Astrocyte (in vitro differentiated cells and primary cell): ENCODE measurements around the gene MRTFA. TPM values are rescaled to one million over a fixed set of nuclear protein-coding genes. Genes with fewer than 3 reads are reported as not detected.
"Not testable (repeated sequence)": the region's sequence is repeated elsewhere in the genome, so short reads cannot be mapped to it uniquely, and the experiment has no call there.

Experiments used
- DNase-seq: peaks from one replicate; pipeline ENCODE4 v3.0.0-alpha.2; 2010; ENCODE audit warnings: low read depth
- FAIRE-seq: peaks from 2 replicates; lab custom pipeline; 2011; peaks lifted over from hg19 to GRCh38; lab: Jason Lieb, UNC
- H2AFZ ChIP-seq: 2 replicates; pipeline ENCODE4 v1.6.0; 2012; ENCODE audit warnings: low read depth, low read length, inconsistent platforms
- H3K27ac ChIP-seq: 2 replicates; pipeline ENCODE4 v1.5.1; 2011; ENCODE audit warnings: low read depth, low read length, inconsistent platforms
- H3K27me3 ChIP-seq: 2 replicates; pipeline ENCODE4 v1.6.0; 2011; ENCODE audit warnings: low read length, inconsistent platforms; ENCODE audit not compliant: insufficient read depth
- H3K36me3 ChIP-seq: 2 replicates; pipeline ENCODE4 v1.5.1; 2011; ENCODE audit warnings: low read length, inconsistent platforms; ENCODE audit not compliant: insufficient read depth
- H3K4me1 ChIP-seq: 2 replicates; pipeline ENCODE4 v1.5.1; 2011; ENCODE audit warnings: low read length, inconsistent platforms; ENCODE audit not compliant: insufficient read depth
- H3K4me2 ChIP-seq: 2 replicates; pipeline ENCODE4 v1.6.0; 2012; ENCODE audit warnings: low read length, inconsistent platforms
- H3K4me3 ChIP-seq: 2 replicates; pipeline ENCODE4 v1.5.1; 2011; ENCODE audit warnings: low read depth, mild to moderate bottlenecking, low read length, inconsistent platforms; ENCODE audit not compliant: insufficient read depth
- H3K79me2 ChIP-seq: 2 replicates; pipeline ENCODE4 v1.6.0; 2012; ENCODE audit warnings: mild to moderate bottlenecking, low read length, inconsistent platforms; ENCODE audit not compliant: insufficient read depth
- H3K9ac ChIP-seq: 2 replicates; pipeline ENCODE4 v1.6.0; 2012; ENCODE audit warnings: mild to moderate bottlenecking, low read length, inconsistent platforms
- H3K9me3 ChIP-seq: 2 replicates; pipeline ENCODE4 v1.5.1; 2012; ENCODE audit warnings: low read depth, mild to moderate bottlenecking, low read length, inconsistent platforms; ENCODE audit not compliant: insufficient read depth
- H4K20me1 ChIP-seq: 2 replicates; pipeline ENCODE4 v1.6.0; 2012; ENCODE audit warnings: low read length, inconsistent platforms; ENCODE audit not compliant: insufficient read depth
- H3K27ac Mint-ChIP-seq: one replicate; pipeline ENCODE4 v1.8.0; 2021; ENCODE audit warnings: mild to moderate bottlenecking, mixed read lengths; ENCODE audit not compliant: unreplicated experiment
- H3K27me3 Mint-ChIP-seq: one replicate; pipeline ENCODE4 v1.8.0; 2021; ENCODE audit warnings: low read depth, mixed read lengths; ENCODE audit not compliant: unreplicated experiment
- H3K36me3 Mint-ChIP-seq: one replicate; pipeline ENCODE4 v1.8.0; 2021; ENCODE audit warnings: low read depth, mixed read lengths; ENCODE audit not compliant: unreplicated experiment
- H3K4me1 Mint-ChIP-seq: one replicate; pipeline ENCODE4 v1.8.0; 2021; ENCODE audit warnings: low read depth, mixed read lengths; ENCODE audit not compliant: unreplicated experiment
- H3K4me3 Mint-ChIP-seq: one replicate; pipeline ENCODE4 v1.8.0; 2021; ENCODE audit warnings: mild to moderate bottlenecking, moderate library complexity, mixed read lengths; ENCODE audit not compliant: unreplicated experiment
- H3K9me3 Mint-ChIP-seq: one replicate; pipeline ENCODE4 v1.8.0; 2021; ENCODE audit warnings: mild to moderate bottlenecking, mixed read lengths; ENCODE audit not compliant: unreplicated experiment
- EZH2 ChIP-seq: IDR thresholded peaks from 2 replicates; pipeline ENCODE4 v1.6.1; 2012; ENCODE audit warnings: mild to moderate bottlenecking, low read length, inconsistent platforms; ENCODE audit not compliant: insufficient read depth
- total RNA-seq: library from RNA; stranded (reverse); gene quantifications from 2 replicates; pipeline ENCODE4 v1.2.1, GENCODE V29; 2021
- TF ChIP-seq, protein P1 (sequence below): IDR thresholded peaks from 2 replicates; pipeline ENCODE4 v1.5.1; 2011; ENCODE audit warnings: low read depth, mild to moderate bottlenecking, inconsistent platforms, low read length, moderate library complexity; ENCODE audit not compliant: insufficient read depth

MRTFA gene
- total RNA-seq, 1 donor from 2014 or later, result 74.3 TPM

DNA sequence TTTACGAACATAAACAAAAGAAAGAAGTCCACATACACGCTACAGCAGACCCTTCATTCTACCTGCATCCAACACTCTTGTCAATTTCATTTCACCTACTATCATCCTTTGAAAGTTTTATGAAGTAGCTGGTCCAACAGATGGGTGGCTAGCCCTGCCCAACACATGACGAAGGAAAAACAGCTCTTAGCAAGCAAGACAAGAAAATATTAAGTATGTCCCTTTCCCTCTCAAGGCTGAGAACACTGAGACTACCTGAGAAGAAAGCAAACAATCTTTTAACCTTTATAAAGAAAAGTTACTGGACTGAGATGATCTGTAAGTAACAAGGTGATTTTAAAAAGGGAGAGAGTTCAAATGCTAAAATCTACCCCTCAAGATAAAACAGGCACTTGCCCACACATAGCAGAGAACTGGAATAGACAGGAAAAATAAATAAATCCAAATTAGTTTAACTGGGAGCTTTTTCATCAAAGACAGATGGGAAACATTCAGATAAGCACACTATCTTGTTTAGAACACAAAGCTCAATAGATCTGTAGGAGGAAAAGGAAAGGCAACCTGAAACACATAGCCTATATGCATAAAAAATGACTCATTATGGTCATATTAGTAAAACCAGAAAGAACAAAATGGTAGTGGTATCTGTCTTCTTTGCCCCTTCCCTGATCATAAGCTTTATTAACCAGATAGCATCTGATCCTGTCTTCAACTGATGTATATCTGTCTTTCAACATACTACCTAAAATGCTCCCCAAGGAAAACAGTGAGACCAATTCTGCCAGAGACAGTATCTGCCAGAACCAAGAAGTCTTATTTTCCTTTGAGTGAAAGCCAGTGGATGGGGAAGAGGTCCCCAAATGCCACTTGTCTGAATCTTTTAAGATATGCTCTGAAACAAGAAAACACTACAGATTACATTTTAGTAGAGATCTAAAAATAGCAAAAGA, 104.3 kb downstream of the MRTFA start:
- peak overlapping the region; percentile 81 for H3K27ac ChIP-seq
- peak overlapping the region; percentile 72 for H3K4me3 ChIP-seq
- H4K20me1 ChIP-seq, result peaks cover 16% of the 10 kb centered on the region
- H2AFZ ChIP-seq, result no peak overlapping the region
- H3K79me2 ChIP-seq, result peaks cover 73% of the 10 kb centered on the region
- H3K9ac ChIP-seq, result peak overlapping the region; percentile 84
- no peaks in the 10 kb centered on the region for H3K27me3 Mint-ChIP-seq
- H3K4me1 Mint-ChIP-seq, result peaks cover 49% of the 10 kb centered on the region
- TF ChIP-seq, protein P1, sequence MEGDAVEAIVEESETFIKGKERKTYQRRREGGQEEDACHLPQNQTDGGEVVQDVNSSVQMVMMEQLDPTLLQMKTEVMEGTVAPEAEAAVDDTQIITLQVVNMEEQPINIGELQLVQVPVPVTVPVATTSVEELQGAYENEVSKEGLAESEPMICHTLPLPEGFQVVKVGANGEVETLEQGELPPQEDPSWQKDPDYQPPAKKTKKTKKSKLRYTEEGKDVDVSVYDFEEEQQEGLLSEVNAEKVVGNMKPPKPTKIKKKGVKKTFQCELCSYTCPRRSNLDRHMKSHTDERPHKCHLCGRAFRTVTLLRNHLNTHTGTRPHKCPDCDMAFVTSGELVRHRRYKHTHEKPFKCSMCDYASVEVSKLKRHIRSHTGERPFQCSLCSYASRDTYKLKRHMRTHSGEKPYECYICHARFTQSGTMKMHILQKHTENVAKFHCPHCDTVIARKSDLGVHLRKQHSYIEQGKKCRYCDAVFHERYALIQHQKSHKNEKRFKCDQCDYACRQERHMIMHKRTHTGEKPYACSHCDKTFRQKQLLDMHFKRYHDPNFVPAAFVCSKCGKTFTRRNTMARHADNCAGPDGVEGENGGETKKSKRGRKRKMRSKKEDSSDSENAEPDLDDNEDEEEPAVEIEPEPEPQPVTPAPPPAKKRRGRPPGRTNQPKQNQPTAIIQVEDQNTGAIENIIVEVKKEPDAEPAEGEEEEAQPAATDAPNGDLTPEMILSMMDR, result no peak
- TF ChIP-seq EZH2, result no peak
- no peaks in the 10 kb centered on the region for H3K9me3 Mint-ChIP-seq
- peaks cover 5% of the 10 kb centered on the region for H3K36me3 Mint-ChIP-seq
- peak overlapping the region; percentile 93 for H3K4me3 Mint-ChIP-seq
- peak overlapping the region; percentile 88 for H3K4me2 ChIP-seq
- H3K9me3 ChIP-seq, result no peaks in the 10 kb centered on the region
- no peaks in the 10 kb centered on the region for H3K27me3 ChIP-seq
- peak overlapping the region; percentile 63 for H3K27ac Mint-ChIP-seq
- FAIRE-seq (peak; percentile 37), DNase-seq (no peak)
- H3K36me3 ChIP-seq, result no peaks in the 10 kb centered on the region
- peaks cover 39% of the 10 kb centered on the region for H3K4me1 ChIP-seq

DNA sequence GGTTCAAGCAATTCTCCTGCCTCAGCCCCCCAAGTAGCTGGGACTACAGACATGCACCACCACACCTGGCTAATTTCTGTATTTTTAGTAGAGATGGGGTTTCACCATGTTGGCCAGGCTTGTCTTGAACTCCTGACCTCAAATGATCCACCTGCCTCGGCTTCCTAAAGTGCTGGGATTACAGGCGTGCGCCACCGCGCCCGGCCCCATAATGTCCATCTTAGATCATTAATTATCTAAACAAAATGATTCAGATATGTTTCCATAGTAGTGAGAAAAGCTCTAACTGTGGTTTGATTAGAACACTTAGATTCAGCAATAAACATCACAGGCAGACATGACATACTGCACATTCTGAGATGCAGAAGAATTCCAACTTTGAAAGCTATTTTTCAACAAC, 106.1 kb downstream of the MRTFA start:
- Mint-ChIP-seq H3K4me1 (peaks cover 58% of the 10 kb centered on the region), H3K27ac (peak overlapping the region; percentile 44), H3K4me3 (peak overlapping the region; percentile 93)
- H3K9me3 Mint-ChIP-seq, H3K27me3 Mint-ChIP-seq, H3K9me3 ChIP-seq, H3K9ac ChIP-seq, H2AFZ ChIP-seq, H3K36me3 ChIP-seq, FAIRE-seq, H3K36me3 Mint-ChIP-seq, H3K27me3 ChIP-seq, H3K4me3 ChIP-seq, DNase-seq, H3K27ac ChIP-seq: not testable (repeated sequence)
- Histone ChIP-seq H3K79me2 (peaks cover 87% of the 10 kb centered on the region), H3K4me1 (peaks cover 36% of the 10 kb centered on the region), H4K20me1 (peaks cover 16% of the 10 kb centered on the region), H3K4me2 (peak overlapping the region; percentile 88)

- H3K4me2 ChIP-seq, result peak overlapping the region; percentile 58
- H3K79me2 ChIP-seq, result peaks cover 89% of the 10 kb centered on the region
- H3K4me3 Mint-ChIP-seq, result peak overlapping the region; percentile 93
- no peak overlapping the region for H3K27ac Mint-ChIP-seq
- no peaks in the 10 kb centered on the region for H3K27me3 ChIP-seq
- FAIRE-seq (no peak), DNase-seq (no peak)
- H3K9me3 ChIP-seq, result no peaks in the 10 kb centered on the region
- no peaks in the 10 kb centered on the region for H3K36me3 ChIP-seq
- H3K36me3 Mint-ChIP-seq, result peaks cover 3% of the 10 kb centered on the region
- no peaks in the 10 kb centered on the region for H3K9me3 Mint-ChIP-seq
- peak overlapping the region; percentile 46 for H3K27ac ChIP-seq
- peaks cover 16% of the 10 kb centered on the region for H4K20me1 ChIP-seq
- H3K4me1 Mint-ChIP-seq, result peaks cover 52% of the 10 kb centered on the region
- H2AFZ ChIP-seq, result no peak overlapping the region
- H3K27me3 Mint-ChIP-seq, result no peaks in the 10 kb centered on the region
- TF ChIP-seq EZH2, result no peak
- TF ChIP-seq, protein P1, result no peak
- H3K9ac ChIP-seq, result peak overlapping the region; percentile 9
- no peak overlapping the region for H3K4me3 ChIP-seq
- peaks cover 31% of the 10 kb centered on the region for H3K4me1 ChIP-seq
Measured at GRCh38 chr22:40529821-40530220, 106.7 kb downstream of the MRTFA start.
